B cell (primary cell): Measurements from ENCODE around the gene C12orf56. TPM values are rescaled to one million over a fixed set of nuclear protein-coding genes. Genes with fewer than 3 reads are reported as not detected.
"Not testable (repeated sequence)": the region's sequence is repeated elsewhere in the genome, so short reads cannot be mapped to it uniquely, and the experiment has no call there.

Experiments
- ATAC-seq: fragments of 200-7000 bp; cut with Tn5 transposase; one replicate; pipeline ENCODE4 v1.10.0; 2021; ENCODE audit warnings: low read depth, mild to moderate bottlenecking, moderate number of reproducible peaks, moderate library complexity
- CTCF ChIA-PET: fragments of 350-600 bp; sonication (Branson Sonifier 250); formaldehyde crosslinking; loops from one replicate; lab custom pipeline; 2021; ENCODE audit warnings: antibody characterized with exemption, inconsistent platforms; lab: Charles Lee
- POLR2A ChIA-PET: fragments of 350-600 bp; sonication (Branson Sonifier 250); formaldehyde crosslinking; loops from one replicate; lab custom pipeline; 2021; ENCODE audit warnings: antibody characterized with exemption; lab: Charles Lee
- DNase-seq: peaks from one replicate; pipeline ENCODE4 v3.0.0; 2013
- H2AFZ ChIP-seq: 2 replicates; pipeline ENCODE4 v1.6.1; 2012; ENCODE audit warnings: mild to moderate bottlenecking, low read depth, low read length; ENCODE audit not compliant: insufficient read depth, poor library complexity, severe bottlenecking
- H3K27ac ChIP-seq, 2 donors: 1 replicate in 1 of 2; 2 replicates in 1 of 2; pipeline ENCODE4 v1.5.1; 2012 to 2013; ENCODE audit warnings: low read length in 2 of 2, mild to moderate bottlenecking in 2 of 2, moderate library complexity in 1 of 2
- H3K27me3 ChIP-seq, 4 experiments: fragments of 200-600 bp in 1 of 4; sonication (generic) in 1 of 4; replicated peaks in 1 of 4; 1 replicate in 2 of 4; 2 replicates in 2 of 4; pipeline versions ENCODE4 v1.6.1 to v1.7.0; 2013 to 2016; ENCODE audit warnings: low read length in 3 of 4, mild to moderate bottlenecking in 2 of 4, mixed read lengths in 1 of 4, moderate library complexity in 1 of 4; ENCODE audit not compliant: insufficient read depth in 4 of 4, control insufficient read depth in 3 of 4; ENCODE audit errors: control extremely low read depth in 1 of 4
- H3K36me3 ChIP-seq, 2 experiments: replicated peaks in 1 of 2; 1 replicate in 1 of 2; 2 replicates in 1 of 2; pipeline versions ENCODE4 v1.6.1 to v1.7.1; 2013; ENCODE audit warnings: low read length in 1 of 2; ENCODE audit not compliant: insufficient read depth in 2 of 2, control insufficient read depth in 1 of 2; ENCODE audit errors: control extremely low read depth in 1 of 2, extremely low read depth in 1 of 2
- H3K4me1 ChIP-seq, 2 donors: fragments of 200-600 bp in 1 of 2; sonication (generic) in 1 of 2; 1 replicate in 1 of 2; 2 replicates in 1 of 2; pipeline versions ENCODE4 v1.5.1 to v1.6.1; 2013 to 2017; ENCODE audit warnings: low read length in 2 of 2; ENCODE audit not compliant: control insufficient read depth in 2 of 2, insufficient read depth in 2 of 2
- H3K4me2 ChIP-seq: replicated peaks from 2 replicates; pipeline ENCODE3; 2012; ENCODE audit warnings: mild to moderate bottlenecking, low read depth, low read length; ENCODE audit not compliant: poor library complexity, severe bottlenecking
- H3K4me3 ChIP-seq, 5 experiments: fragments of 200-600 bp in 1 of 5; sonication (generic) in 1 of 5; 1 replicate in 3 of 5; 2 replicates in 2 of 5; pipeline versions ENCODE4 v1.5.1 to v1.7.0; 2011 to 2016; ENCODE audit warnings: low read length in 4 of 5, mild to moderate bottlenecking in 4 of 5, low read depth in 2 of 5, control low read depth in 1 of 5, moderate library complexity in 1 of 5; ENCODE audit not compliant: insufficient read depth in 1 of 5; ENCODE audit errors: control extremely low read depth in 1 of 5, extremely low read depth in 1 of 5
- H3K79me2 ChIP-seq: fragments of 200-600 bp; sonication (generic); one replicate; pipeline ENCODE4 v1.6.0; 2016; ENCODE audit warnings: low read length; ENCODE audit not compliant: control insufficient read depth, insufficient read depth
- H3K9ac ChIP-seq: fragments of 200-600 bp; sonication (generic); 2 replicates; pipeline ENCODE4 v1.6.1; 2017; ENCODE audit warnings: mild to moderate bottlenecking, low read length, moderate library complexity
- H3K9me3 ChIP-seq, 3 donors: one replicate each; pipeline versions ENCODE4 v1.6.1 to v1.7.1; 2013; ENCODE audit warnings: low read length in 2 of 3; ENCODE audit not compliant: control insufficient read depth in 2 of 3, insufficient read depth in 1 of 3; ENCODE audit errors: control extremely low read depth in 1 of 3
- H4K20me1 ChIP-seq: 2 replicates; pipeline ENCODE4 v1.6.0; 2012; ENCODE audit warnings: mild to moderate bottlenecking, low read length; ENCODE audit not compliant: insufficient read depth, control insufficient read depth, poor library complexity, severe bottlenecking
- H3K27ac Mint-ChIP-seq: one replicate; pipeline ENCODE4 v1.8.0; 2021; ENCODE audit warnings: mixed read lengths
- H3K27me3 Mint-ChIP-seq: one replicate; pipeline ENCODE4 v1.8.0; 2021; ENCODE audit warnings: mixed read lengths
- H3K4me1 Mint-ChIP-seq: one replicate; pipeline ENCODE4 v1.8.0; 2021; ENCODE audit warnings: mixed read lengths
- H3K4me3 Mint-ChIP-seq: one replicate; pipeline ENCODE4 v1.8.0; 2021; ENCODE audit warnings: mixed read lengths
- H3K9me3 Mint-ChIP-seq: one replicate; pipeline ENCODE4 v1.8.0; 2022; ENCODE audit warnings: mixed read lengths; ENCODE audit not compliant: insufficient read depth
- EZH2 ChIP-seq: IDR thresholded peaks from 2 replicates; pipeline ENCODE4 v1.6.1; 2012; ENCODE audit warnings: borderline replicate concordance, low read depth, mild to moderate bottlenecking, moderate library complexity, low read length; ENCODE audit not compliant: insufficient read depth, poor library complexity, severe bottlenecking
- WGBS: methylation state at CpG from one replicate; pipeline ENCODE4 v1.1.5; 2013; ENCODE audit warnings: missing lambda C conversion rate; ENCODE audit not compliant: insufficient coverage; 5-methylcytosine and 5-hydroxymethylcytosine counted together
- intact Hi-C: fragments of 100-400 bp; cut with micrococcal nuclease; formaldehyde crosslinking; loops from one replicate; pipeline ENCODE4 v1.10.0; 2022
- polyA plus RNA-seq: library from polyadenylated mRNA; depleted of rRNA; stranded (reverse); fragments of >200 nt; gene quantifications from 2 replicates; pipeline ENCODE4 v1.2.3, GENCODE V29; 2012
- total RNA-seq, 2 donors: library from RNA; stranded (reverse); fragments of 120-200 nt in 1 of 2; gene quantifications; 1 replicate in 1 of 2; 2 replicates in 1 of 2; pipeline versions ENCODE4 v1.2.3 to v1.2.4, GENCODE V29; 2013 to 2022
- TF ChIP-seq, protein P1 (sequence below): fragments of 200-600 bp; IDR thresholded peaks from one replicate; pipeline ENCODE4 v1.8.0; 2022; ENCODE audit warnings: antibody characterized with exemption, mild to moderate bottlenecking

The C12orf56 gene
- total and polyA plus RNA-seq, 2 donors (not counting 1 experiment from before 2014, with no cell fraction given) = not detected

- 100% methylated on average over 1 of the region's 4 CpGs for WGBS
- intact Hi-C loops = no loop called here
- Mint-ChIP-seq H3K9me3 (no peaks in the 10 kb centered on the region), H3K4me1 (no peaks in the 10 kb centered on the region), H3K27me3 (no peaks in the 10 kb centered on the region), H3K4me3 (no peak overlapping the region), H3K27ac (no peak overlapping the region)
- ATAC-seq (no peak), DNase-seq (no peak)
- H3K4me1 ChIP-seq = no peaks in the 10 kb centered on the region
- H3K27ac ChIP-seq = no peak overlapping the region
- no peaks in the 10 kb centered on the region for H3K36me3 ChIP-seq
- no peaks in the 10 kb centered on the region for H3K9me3 ChIP-seq
- H4K20me1 ChIP-seq = no peaks in the 10 kb centered on the region
- TF ChIP-seq EZH2 = no peak
- TF ChIP-seq, protein P1, sequence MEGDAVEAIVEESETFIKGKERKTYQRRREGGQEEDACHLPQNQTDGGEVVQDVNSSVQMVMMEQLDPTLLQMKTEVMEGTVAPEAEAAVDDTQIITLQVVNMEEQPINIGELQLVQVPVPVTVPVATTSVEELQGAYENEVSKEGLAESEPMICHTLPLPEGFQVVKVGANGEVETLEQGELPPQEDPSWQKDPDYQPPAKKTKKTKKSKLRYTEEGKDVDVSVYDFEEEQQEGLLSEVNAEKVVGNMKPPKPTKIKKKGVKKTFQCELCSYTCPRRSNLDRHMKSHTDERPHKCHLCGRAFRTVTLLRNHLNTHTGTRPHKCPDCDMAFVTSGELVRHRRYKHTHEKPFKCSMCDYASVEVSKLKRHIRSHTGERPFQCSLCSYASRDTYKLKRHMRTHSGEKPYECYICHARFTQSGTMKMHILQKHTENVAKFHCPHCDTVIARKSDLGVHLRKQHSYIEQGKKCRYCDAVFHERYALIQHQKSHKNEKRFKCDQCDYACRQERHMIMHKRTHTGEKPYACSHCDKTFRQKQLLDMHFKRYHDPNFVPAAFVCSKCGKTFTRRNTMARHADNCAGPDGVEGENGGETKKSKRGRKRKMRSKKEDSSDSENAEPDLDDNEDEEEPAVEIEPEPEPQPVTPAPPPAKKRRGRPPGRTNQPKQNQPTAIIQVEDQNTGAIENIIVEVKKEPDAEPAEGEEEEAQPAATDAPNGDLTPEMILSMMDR = no peak
- no peaks in the 10 kb centered on the region for H3K79me2 ChIP-seq
- H3K9ac ChIP-seq = no peak overlapping the region
- CTCF ChIA-PET = no interaction called here
- H3K27me3 ChIP-seq = no peaks in the 10 kb centered on the region
- no peak overlapping the region for H3K4me2 ChIP-seq
- POLR2A ChIA-PET = no interaction called here
- H2AFZ ChIP-seq = no peak overlapping the region
- H3K4me3 ChIP-seq = no peak overlapping the region
These were observed 27.7 kb downstream of the C12orf56 start for GRCh38 chr12:64362721-64363305.

DNA sequence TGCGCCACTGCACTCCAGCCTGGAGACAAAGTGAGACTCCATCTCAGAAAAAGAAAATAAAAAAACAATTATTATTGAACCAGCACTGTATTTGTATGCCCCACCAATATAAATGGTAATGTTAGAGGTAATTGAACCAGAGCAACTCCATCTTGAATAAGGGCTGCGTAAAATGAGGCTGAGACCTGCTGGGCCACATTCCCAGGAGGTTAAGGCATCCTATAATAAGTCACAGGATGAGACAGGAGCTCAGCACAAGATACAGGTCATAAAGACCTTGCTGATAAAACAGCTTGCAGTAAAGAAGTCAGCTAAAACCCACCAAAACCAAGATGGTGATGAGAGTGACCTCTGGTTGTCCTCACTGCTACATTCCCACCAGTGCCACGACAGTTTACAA lies 29.4 kb downstream of the C12orf56 start:
- DNase-seq, CTCF ChIA-PET, ATAC-seq, H3K9me3 ChIP-seq, H2AFZ ChIP-seq, H3K27me3 Mint-ChIP-seq, intact Hi-C loops, H3K27ac Mint-ChIP-seq, POLR2A ChIA-PET, H3K4me1 Mint-ChIP-seq, H3K9me3 Mint-ChIP-seq, H3K4me2 ChIP-seq, H3K36me3 ChIP-seq, H3K4me3 ChIP-seq, H3K9ac ChIP-seq, H3K79me2 ChIP-seq, H3K4me1 ChIP-seq, H4K20me1 ChIP-seq, H3K4me3 Mint-ChIP-seq, H3K27ac ChIP-seq, H3K27me3 ChIP-seq: not testable (repeated sequence)
- 80% methylated on average over 1 of the region's 3 CpGs for WGBS

GRCh38 chr12:64356209-64356608 lies 34.3 kb downstream of the C12orf56 start:
- H3K9ac ChIP-seq, H2AFZ ChIP-seq, H3K36me3 ChIP-seq, H3K9me3 Mint-ChIP-seq, POLR2A ChIA-PET, H3K4me2 ChIP-seq, CTCF ChIA-PET, H3K79me2 ChIP-seq, H3K27ac Mint-ChIP-seq, H3K4me3 ChIP-seq, H3K27me3 ChIP-seq, H3K4me1 ChIP-seq, intact Hi-C loops, H4K20me1 ChIP-seq, H3K4me1 Mint-ChIP-seq, DNase-seq, H3K4me3 Mint-ChIP-seq, H3K27ac ChIP-seq, ATAC-seq, H3K27me3 Mint-ChIP-seq: not testable (repeated sequence)
- peaks cover 0 to 17% (median 2%) of the 10 kb centered on the region in 3 donors for H3K9me3 ChIP-seq
- WGBS = 100% methylated on average over 1 of the region's 2 CpGs
